PFSK-1 (cell line): ENCODE measurements around the gene CNKSR2.

ENCODE experiments used
- POLR2AphosphoS5 ChIP-seq: IDR thresholded peaks from 2 replicates; pipeline ENCODE4 v1.6.1; 2012; ENCODE audit warnings: low read depth, mild to moderate bottlenecking, control low read depth, low read length, moderate library complexity
- REST ChIP-seq, 2 experiments: IDR thresholded peaks; 2 replicates each; pipeline versions ENCODE4 v1.6.1 to v1.8.0; 2011 to 2012; ENCODE audit warnings: low read depth in 2 of 2, low read length in 2 of 2, control low read depth in 1 of 2, inconsistent platforms in 1 of 2, mild to moderate bottlenecking in 1 of 2, moderate library complexity in 1 of 2; ENCODE audit not compliant: insufficient read depth in 1 of 2
- SIN3A ChIP-seq: IDR thresholded peaks from 2 replicates; pipeline ENCODE4 v1.6.1; 2012; ENCODE audit warnings: mild to moderate bottlenecking, low read length, moderate library complexity, borderline replicate concordance; ENCODE audit not compliant: insufficient read depth
- TAF1 ChIP-seq: IDR thresholded peaks from 2 replicates; pipeline ENCODE4 v1.6.1; 2012; ENCODE audit warnings: low read length, control low read depth, borderline replicate concordance; ENCODE audit not compliant: insufficient read depth

DNA sequence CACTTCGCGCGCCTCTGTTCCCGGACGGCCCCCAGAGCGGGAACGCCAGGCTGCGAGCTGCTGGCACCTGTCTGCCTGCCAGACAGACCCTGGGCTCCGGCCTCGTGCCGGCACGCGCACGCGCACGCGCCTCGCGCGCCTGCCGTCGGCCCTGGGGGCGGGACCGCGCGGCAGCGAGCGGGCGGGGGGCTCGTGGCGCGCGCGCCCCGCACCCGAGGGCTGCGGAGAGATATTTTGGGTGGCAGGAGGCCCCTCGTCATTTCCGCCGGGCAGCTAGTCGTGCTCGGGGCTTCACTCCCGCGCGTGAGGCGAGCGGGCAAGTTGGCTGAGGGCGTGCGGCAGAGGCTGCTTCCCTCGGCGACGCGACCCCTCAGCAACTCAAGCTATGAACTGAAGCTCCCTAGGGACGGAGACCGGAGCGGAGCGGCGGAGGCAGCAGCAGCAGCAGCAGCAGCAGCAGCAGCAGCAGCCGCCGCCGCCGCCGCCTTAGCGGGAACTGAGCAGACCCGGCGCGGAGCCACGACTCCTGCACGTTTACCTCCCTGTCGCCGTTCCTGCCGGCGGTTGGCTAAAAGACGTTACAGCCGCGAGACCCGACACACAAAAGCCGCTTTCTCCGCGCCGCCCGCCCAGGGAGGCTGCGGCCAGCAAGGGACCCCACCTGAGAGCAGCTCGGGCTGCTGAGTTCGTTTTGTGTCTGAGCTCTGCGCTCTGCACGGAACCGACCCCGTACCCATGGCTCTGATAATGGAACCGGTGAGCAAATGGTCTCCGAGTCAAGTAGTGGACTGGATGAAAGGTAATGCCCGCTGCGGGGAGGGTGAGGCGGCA is at the start of gene CNKSR2:
- TF ChIP-seq POLR2AphosphoS5 (no peak), REST (IDR thresholded peaks at IDR 0.05; ENCODE audit: insufficient read depth in 1 of 2, low read depth in 2 of 2, low read length in 2 of 2) (no peak), TAF1 (no peak), SIN3A (no peak)
